Measurements from ENCODE around the gene CCDC61.

The CCDC61 gene

GRCh38 chr19:46035986-46036743 is 40.9 kb downstream of the CCDC61 start (continued):
- no peak for TF ChIP-seq TSHZ2 (CRISPR knock-in tag; IDR thresholded peaks at IDR 0.05)
- TF ChIP-seq POU6F1 (CRISPR knock-in tag; IDR thresholded peaks at IDR 0.05; ENCODE audit: borderline replicate concordance, low read depth), result no peak
- TF ChIP-seq CSDC2 (CRISPR knock-in tag; IDR thresholded peaks at IDR 0.05), result no peak
- TF ChIP-seq ESRRG (CRISPR knock-in tag; IDR thresholded peaks at IDR 0.05), result no peak
- no peak for TF ChIP-seq CSRNP3 (CRISPR knock-in tag; IDR thresholded peaks at IDR 0.05)
- no peak for TF ChIP-seq ZFP30 (CRISPR knock-in tag; IDR thresholded peaks at IDR 0.05)
- no peak for TF ChIP-seq ZNF70 (CRISPR knock-in tag; IDR thresholded peaks at IDR 0.05)

- TF ChIP-seq ZFP30 (CRISPR knock-in tag; IDR thresholded peaks at IDR 0.05), result no peak
- TF ChIP-seq RARB (CRISPR knock-in tag; IDR thresholded peaks at IDR 0.05), result no peak
- no peak for TF ChIP-seq ZNF70 (CRISPR knock-in tag; IDR thresholded peaks at IDR 0.05)
- no peak for TF ChIP-seq OSR1 (CRISPR knock-in tag; IDR thresholded peaks at IDR 0.05)
- no peak for ATAC-seq
Observed at GRCh38 chr19:46036744-46037128, 41.5 kb downstream of the CCDC61 start.

DNA sequence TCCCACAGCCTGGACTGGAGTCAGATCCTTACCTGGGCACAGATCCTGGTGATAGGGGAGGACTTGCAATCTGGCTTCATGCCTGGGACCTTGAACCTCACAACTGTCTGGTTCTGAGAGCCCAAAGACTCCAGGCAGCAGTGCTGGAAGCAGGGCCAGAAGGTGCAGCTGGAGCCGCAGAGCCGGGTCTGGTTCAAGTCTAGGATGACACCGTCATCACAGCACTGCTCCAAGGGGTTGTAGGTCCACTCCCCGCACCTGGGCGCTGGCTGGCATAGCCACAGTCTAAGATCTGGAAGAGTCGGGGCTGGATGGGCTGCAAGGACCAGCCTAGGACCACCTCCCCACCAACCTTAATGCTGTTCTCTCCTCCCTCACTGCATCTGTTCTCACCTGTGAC is 44.9 kb downstream of the CCDC61 start:
- no peak for ATAC-seq
- TF ChIP-seq PATZ1 (CRISPR knock-in tag; IDR thresholded peaks at IDR 0.05; ENCODE audit: borderline replicate concordance), result no peak
- TF ChIP-seq CREB5 (CRISPR knock-in tag; IDR thresholded peaks at IDR 0.05; ENCODE audit: low read depth), result no peak
- no peak for TF ChIP-seq GLIS3 (CRISPR knock-in tag; IDR thresholded peaks at IDR 0.05)
- TF ChIP-seq ZFP30 (CRISPR knock-in tag; IDR thresholded peaks at IDR 0.05), result no peak

GRCh38 chr19:46040952-46041500 is 45.8 kb downstream of the CCDC61 start, which contains the start of gene IGFL4:
IGFL4 (minus strand) TSS chr19:46041002; CDS start chr19:46040962, 40 bp downstream.
- no peak for ATAC-seq
- TF ChIP-seq ZNF565 (CRISPR knock-in tag; conservative IDR thresholded peaks at IDR 0.05; ENCODE audit: low read depth) (no peak), CSDC2 (CRISPR knock-in tag; IDR thresholded peaks at IDR 0.05) (no peak), ZNF70 (CRISPR knock-in tag; IDR thresholded peaks at IDR 0.05) (no peak), ISL1 (CRISPR knock-in tag; IDR thresholded peaks at IDR 0.05) (no peak), ESRRG (CRISPR knock-in tag; IDR thresholded peaks at IDR 0.05) (no peak), CSRNP3 (CRISPR knock-in tag; IDR thresholded peaks at IDR 0.05) (no peak), TSHZ2 (CRISPR knock-in tag; IDR thresholded peaks at IDR 0.05) (no peak), RARB (CRISPR knock-in tag; IDR thresholded peaks at IDR 0.05) (no peak), POU6F1 (CRISPR knock-in tag; IDR thresholded peaks at IDR 0.05; ENCODE audit: borderline replicate concordance, low read depth) (no peak), OSR1 (CRISPR knock-in tag; IDR thresholded peaks at IDR 0.05) (no peak), TOX (CRISPR knock-in tag; IDR thresholded peaks at IDR 0.05; ENCODE audit: borderline replicate concordance) (no peak), ZC3H10 (CRISPR knock-in tag; IDR thresholded peaks at IDR 0.05) (no peak), PPARA (CRISPR knock-in tag; IDR thresholded peaks at IDR 0.05; ENCODE audit: borderline replicate concordance) (no peak), ZNF8 (CRISPR knock-in tag; IDR thresholded peaks at IDR 0.05) (no peak)
